Skeletal muscle tissue (tissue), 4 donors: ENCODE measurements around the gene CDSN. TPM values are rescaled to one million over a fixed set of nuclear protein-coding genes. Genes with fewer than 3 reads are reported as not detected.

Experiments
- H3K27ac ChIP-seq: one replicate; pipeline ENCODE4 v1.7.0; 2013; ENCODE audit warnings: mild to moderate bottlenecking, low read depth, low read length, inconsistent platforms
- H3K27me3 ChIP-seq, 3 donors: one replicate each; pipeline ENCODE4 v1.7.0; 2013; ENCODE audit warnings: low read length in 3 of 3; ENCODE audit not compliant: control insufficient read depth in 3 of 3, insufficient read depth in 3 of 3
- H3K36me3 ChIP-seq, 3 donors: one replicate each; pipeline ENCODE4 v1.7.0; 2013; ENCODE audit warnings: low read length in 3 of 3; ENCODE audit not compliant: control insufficient read depth in 3 of 3, insufficient read depth in 3 of 3
- H3K4me1 ChIP-seq, 3 donors: one replicate each; pipeline ENCODE4 v1.7.0; 2013; ENCODE audit warnings: low read length in 3 of 3, mild to moderate bottlenecking in 3 of 3; ENCODE audit not compliant: control insufficient read depth in 3 of 3, insufficient read depth in 3 of 3
- H3K4me3 ChIP-seq, 3 donors: one replicate each; pipeline ENCODE4 v1.7.0; 2013; ENCODE audit warnings: low read length in 3 of 3
- H3K9ac ChIP-seq, 3 donors: one replicate each; pipeline ENCODE4 v1.7.0; 2013; ENCODE audit warnings: low read length in 3 of 3, mild to moderate bottlenecking in 3 of 3, moderate library complexity in 2 of 3, low read depth in 1 of 3
- H3K9me3 ChIP-seq, 3 donors: one replicate each; pipeline ENCODE4 v1.7.0; 2013; ENCODE audit warnings: low read length in 3 of 3; ENCODE audit not compliant: control insufficient read depth in 3 of 3
- total RNA-seq: library from RNA; depleted of rRNA; stranded (reverse); fragments of >200 nt; gene quantifications from one replicate; pipeline ENCODE4 v1.2.3, GENCODE V29; 2014
- donor health status: Osteomylitis.

CDSN gene
- total RNA-seq, 1 donor from 2014 or later, result not detected

GRCh38 chr6:31145386-31145785 is 25.1 kb upstream of the CDSN start:
- Histone ChIP-seq H3K36me3 (peaks cover 29 to 44% (median 44%) of the 10 kb centered on the region in 3 donors), H3K27me3 (no peaks in the 10 kb centered on the region), H3K4me1 (peaks cover 0 to 12% (median 0%) of the 10 kb centered on the region in 3 donors), H3K9me3 (no peaks in the 10 kb centered on the region), H3K9ac (no peak overlapping the region), H3K4me3 (no peak overlapping the region), H3K27ac (no peak overlapping the region)

GRCh38 chr6:31144970-31145340 is 24.7 kb upstream of the CDSN start:
- H3K9me3 ChIP-seq, result no peaks in the 10 kb centered on the region
- no peaks in the 10 kb centered on the region for H3K27me3 ChIP-seq
- no peak overlapping the region for H3K9ac ChIP-seq
- H3K4me1 ChIP-seq, result peaks cover 0 to 12% (median 0%) of the 10 kb centered on the region in 3 donors
- peaks cover 25 to 40% (median 39%) of the 10 kb centered on the region in 3 donors for H3K36me3 ChIP-seq
- H3K4me3 ChIP-seq, result no peak overlapping the region
- H3K27ac ChIP-seq, result no peak overlapping the region

- no peak overlapping the region for H3K9ac ChIP-seq
- H3K36me3 ChIP-seq, result peaks cover 21 to 37% (median 36%) of the 10 kb centered on the region in 3 donors
Observed at GRCh38 chr6:31144296-31144969, 24.2 kb upstream of the CDSN start.

GRCh38 chr6:31143148-31143547 is 22.9 kb upstream of the CDSN start:
- Histone ChIP-seq H3K27ac (no peak overlapping the region), H3K27me3 (no peaks in the 10 kb centered on the region), H3K4me3 (no peak overlapping the region), H3K9ac (no peak overlapping the region), H3K9me3 (no peaks in the 10 kb centered on the region), H3K4me1 (peaks cover 0 to 14% (median 0%) of the 10 kb centered on the region in 3 donors), H3K36me3 (peaks cover 18 to 33% (median 28%) of the 10 kb centered on the region in 3 donors)

More at GRCh38 chr6:31144296-31144969, 24.2 kb upstream of the CDSN start:
- Histone ChIP-seq H3K27ac (no peak overlapping the region), H3K4me3 (no peak overlapping the region), H3K4me1 (peaks cover 0 to 14% (median 0%) of the 10 kb centered on the region in 3 donors), H3K9me3 (no peaks in the 10 kb centered on the region), H3K27me3 (no peaks in the 10 kb centered on the region)

GRCh38 chr6:31142361-31142761 is 22.1 kb upstream of the CDSN start:
- Histone ChIP-seq H3K36me3 (peaks cover 18 to 31% (median 25%) of the 10 kb centered on the region in 3 donors), H3K9me3 (no peaks in the 10 kb centered on the region)

GRCh38 chr6:31140643-31141042 is 20.4 kb upstream of the CDSN start:
- no peak overlapping the region for H3K9ac ChIP-seq
- H3K36me3 ChIP-seq, result peaks cover 17 to 28% (median 23%) of the 10 kb centered on the region in 3 donors
- H3K27ac ChIP-seq, result no peak overlapping the region
- no peaks in the 10 kb centered on the region for H3K9me3 ChIP-seq
- H3K4me1 ChIP-seq, result peaks cover 0 to 18% (median 4%) of the 10 kb centered on the region in 3 donors
- H3K4me3 ChIP-seq, result no peak overlapping the region
- peaks cover 0 to 4% (median 0%) of the 10 kb centered on the region in 3 donors for H3K27me3 ChIP-seq

More at GRCh38 chr6:31142361-31142761, 22.1 kb upstream of the CDSN start:
- H3K4me3 ChIP-seq, result no peak overlapping the region
- peaks cover 0 to 4% (median 0%) of the 10 kb centered on the region in 3 donors for H3K27me3 ChIP-seq
- H3K27ac ChIP-seq, result no peak overlapping the region
- H3K4me1 ChIP-seq, result peaks cover 0 to 18% (median 4%) of the 10 kb centered on the region in 3 donors
- no peak overlapping the region for H3K9ac ChIP-seq

- peaks cover 0 to 4% (median 0%) of the 10 kb centered on the region in 3 donors for H3K27me3 ChIP-seq
- no peak overlapping the region for H3K27ac ChIP-seq
- no peak overlapping the region for H3K9ac ChIP-seq
- peaks cover 13 to 21% (median 14%) of the 10 kb centered on the region in 3 donors for H3K36me3 ChIP-seq
- H3K4me1 ChIP-seq, result peaks cover 0 to 18% (median 4%) of the 10 kb centered on the region in 3 donors
- H3K9me3 ChIP-seq, result no peaks in the 10 kb centered on the region
- H3K4me3 ChIP-seq, result no peak overlapping the region
Observed at GRCh38 chr6:31139599-31139998, 19.4 kb upstream of the CDSN start.

GRCh38 chr6:31138982-31139381 is 18.7 kb upstream of the CDSN start, which contains the start of gene PSORS1C2:
Gene PSORS1C2, minus strand, starts transcription at chr6:31139066. Its CDS starts 40 bp downstream, at chr6:31139026.
- Histone ChIP-seq H3K27ac (no peak within 1 kb of the TSS), H3K36me3 (peaks cover 10 to 15% (median 12%) of the 10 kb centered on the region in 3 donors), H3K9ac (peak within 1 kb of the TSS in 1 of 3 donors; percentile 0), H3K9me3 (no peaks in the 10 kb centered on the region), H3K27me3 (peaks cover 0 to 4% (median 0%) of the 10 kb centered on the region in 3 donors), H3K4me3 (no peak within 1 kb of the TSS), H3K4me1 (peaks cover 0 to 18% (median 4%) of the 10 kb centered on the region in 3 donors)

- H3K4me1 ChIP-seq, result peaks cover 0 to 6% (median 4%) of the 10 kb centered on the region in 3 donors
- no peaks in the 10 kb centered on the region for H3K36me3 ChIP-seq
- no peak overlapping the region for H3K9ac ChIP-seq
- peaks cover 0 to 4% (median 3%) of the 10 kb centered on the region in 3 donors for H3K27me3 ChIP-seq
- H3K9me3 ChIP-seq, result no peaks in the 10 kb centered on the region
- H3K27ac ChIP-seq, result no peak overlapping the region
- no peak overlapping the region for H3K4me3 ChIP-seq
Observed at GRCh38 chr6:31135710-31136109, 15.5 kb upstream of the CDSN start.

- no peaks in the 10 kb centered on the region for H3K9me3 ChIP-seq
- no peak overlapping the region for H3K9ac ChIP-seq
- no peaks in the 10 kb centered on the region for H3K36me3 ChIP-seq
- no peak overlapping the region for H3K4me3 ChIP-seq
- H3K4me1 ChIP-seq, result peaks cover 0 to 5% (median 4%) of the 10 kb centered on the region in 3 donors
- H3K27me3 ChIP-seq, result peaks cover 0 to 3% (median 1%) of the 10 kb centered on the region in 3 donors
- H3K27ac ChIP-seq, result no peak overlapping the region
Observed at GRCh38 chr6:31132806-31133205, 12.6 kb upstream of the CDSN start.
